NT2/D1 (cell line): Measurements from ENCODE around the gene TRABD.

Experiments used
- DNase-seq: peaks from one replicate; pipeline ENCODE4 v3.0.0-alpha.2; 2011; ENCODE audit warnings: low read depth, low spot score
- H3K27me3 ChIP-seq: 2 replicates; pipeline ENCODE4 v1.6.0; 2011; ENCODE audit warnings: mild to moderate bottlenecking; ENCODE audit not compliant: insufficient read length, insufficient read depth
- H3K36me3 ChIP-seq: 2 replicates; pipeline ENCODE4 v1.6.1; 2011; ENCODE audit warnings: mild to moderate bottlenecking, low read length, mixed read lengths; ENCODE audit not compliant: insufficient read depth, insufficient read length
- H3K4me1 ChIP-seq: 2 replicates; pipeline ENCODE4 v1.5.1; 2011; ENCODE audit not compliant: insufficient read depth, insufficient read length
- H3K4me3 ChIP-seq: 2 replicates; pipeline ENCODE4 v1.5.1; 2011; ENCODE audit warnings: low read depth; ENCODE audit not compliant: insufficient read length
- H3K9ac ChIP-seq: 2 replicates; pipeline ENCODE4 v1.6.0; 2011; ENCODE audit warnings: low read depth; ENCODE audit not compliant: insufficient read length
- H3K9me3 ChIP-seq: 2 replicates; pipeline ENCODE4 v1.5.1; 2011; ENCODE audit warnings: mild to moderate bottlenecking, low read length; ENCODE audit not compliant: insufficient read depth
- SUZ12 ChIP-seq: IDR thresholded peaks from 2 replicates; pipeline ENCODE4 v1.6.1; 2011; ENCODE audit not compliant: insufficient read length, insufficient read depth; ENCODE audit errors: extremely low read depth
- YY1 ChIP-seq: IDR thresholded peaks from 2 replicates; pipeline ENCODE4 v1.6.1; 2011; ENCODE audit not compliant: insufficient read length, insufficient read depth
- ZNF274 ChIP-seq: IDR thresholded peaks from 2 replicates; pipeline ENCODE4 v1.6.1; 2011; ENCODE audit warnings: mild to moderate bottlenecking, low read depth, low read length

TRABD gene

GRCh38 chr22:50190182-50190940 lies 4.6 kb downstream of the TRABD start:
- Histone ChIP-seq H3K9me3 (no peaks in the 10 kb centered on the region), H3K27me3 (no peaks in the 10 kb centered on the region), H3K4me3 (no peak overlapping the region), H3K9ac (no peak overlapping the region), H3K36me3 (peaks cover 49% of the 10 kb centered on the region), H3K4me1 (peaks cover 9% of the 10 kb centered on the region)
- no peak for DNase-seq
- TF ChIP-seq ZNF274 (no peak), YY1 (no peak), SUZ12 (no peak)

GRCh38 chr22:50190941-50191741 lies 5.4 kb downstream of the TRABD start:
- H3K4me3 ChIP-seq, result no peak overlapping the region
- H3K27me3 ChIP-seq, result no peaks in the 10 kb centered on the region
- peaks cover 52% of the 10 kb centered on the region for H3K36me3 ChIP-seq
- no peak for DNase-seq
- peaks cover 9% of the 10 kb centered on the region for H3K4me1 ChIP-seq
- TF ChIP-seq ZNF274, result no peak
- no peak for TF ChIP-seq YY1
- no peak for TF ChIP-seq SUZ12
- H3K9ac ChIP-seq, result no peak overlapping the region
- no peaks in the 10 kb centered on the region for H3K9me3 ChIP-seq

GRCh38 chr22:50192436-50193204 lies 6.9 kb downstream of the TRABD start:
- TF ChIP-seq ZNF274, result no peak
- TF ChIP-seq YY1, result no peak
- TF ChIP-seq SUZ12, result no peak
- H3K4me1 ChIP-seq, result peaks cover 4% of the 10 kb centered on the region
- no peak overlapping the region for H3K4me3 ChIP-seq
- no peak overlapping the region for H3K9ac ChIP-seq
- peaks cover 59% of the 10 kb centered on the region for H3K36me3 ChIP-seq
- no peak for DNase-seq
- H3K27me3 ChIP-seq, result no peaks in the 10 kb centered on the region
- no peaks in the 10 kb centered on the region for H3K9me3 ChIP-seq

GRCh38 chr22:50193621-50194020 lies 7.9 kb downstream of the TRABD start:
- H3K9me3 ChIP-seq, result no peaks in the 10 kb centered on the region
- H3K36me3 ChIP-seq, result peaks cover 56% of the 10 kb centered on the region
- peaks cover 4% of the 10 kb centered on the region for H3K4me1 ChIP-seq
- no peak overlapping the region for H3K4me3 ChIP-seq
- no peak for DNase-seq
- H3K27me3 ChIP-seq, result no peaks in the 10 kb centered on the region
- no peak overlapping the region for H3K9ac ChIP-seq
- TF ChIP-seq YY1 (no peak), ZNF274 (no peak), SUZ12 (no peak)

GRCh38 chr22:50194037-50194805 lies 8.5 kb downstream of the TRABD start:
- peaks cover 4% of the 10 kb centered on the region for H3K4me1 ChIP-seq
- TF ChIP-seq YY1 (no peak), ZNF274 (no peak), SUZ12 (no peak)
- DNase-seq, result no peak
- H3K4me3 ChIP-seq, result no peak overlapping the region
- H3K27me3 ChIP-seq, result no peaks in the 10 kb centered on the region
- H3K36me3 ChIP-seq, result peaks cover 55% of the 10 kb centered on the region
- no peaks in the 10 kb centered on the region for H3K9me3 ChIP-seq
- H3K9ac ChIP-seq, result no peak overlapping the region

GRCh38 chr22:50196256-50196655 lies 10.5 kb downstream of the TRABD start:
- peaks cover 55% of the 10 kb centered on the region for H3K36me3 ChIP-seq
- H3K4me1 ChIP-seq, result peaks cover 3% of the 10 kb centered on the region
- no peaks in the 10 kb centered on the region for H3K9me3 ChIP-seq
- TF ChIP-seq SUZ12 (no peak), ZNF274 (no peak), YY1 (no peak)
- no peak overlapping the region for H3K4me3 ChIP-seq
- peaks cover 1% of the 10 kb centered on the region for H3K27me3 ChIP-seq
- no peak overlapping the region for H3K9ac ChIP-seq
- DNase-seq, result no peak
